GM19468 (cell line): ENCODE data around the gene NUP93.
"Not testable (repeated sequence)": the region's sequence is repeated elsewhere in the genome, so short reads cannot be mapped to it uniquely, and the experiment has no call there.

Source experiments
- ATAC-seq: cut with Tn5 transposase; IDR thresholded peaks from one replicate; pipeline ENCODE4 v1.9.1; 2021; ENCODE audit warnings: mild to moderate bottlenecking, moderate library complexity, moderate number of reproducible peaks; ENCODE audit not compliant: unreplicated experiment; ENCODE audit errors: extremely low read depth

NUP93 gene

GRCh38 chr16:56773532-56773931 lies 43.6 kb downstream of the NUP93 start:
- no peak for ATAC-seq

- ATAC-seq: no peak
These were observed 44.2 kb downstream of the NUP93 start for GRCh38 chr16:56774016-56774680.

GRCh38 chr16:56775162-56775561 lies 45.2 kb downstream of the NUP93 start:
- ATAC-seq: no peak

DNA sequence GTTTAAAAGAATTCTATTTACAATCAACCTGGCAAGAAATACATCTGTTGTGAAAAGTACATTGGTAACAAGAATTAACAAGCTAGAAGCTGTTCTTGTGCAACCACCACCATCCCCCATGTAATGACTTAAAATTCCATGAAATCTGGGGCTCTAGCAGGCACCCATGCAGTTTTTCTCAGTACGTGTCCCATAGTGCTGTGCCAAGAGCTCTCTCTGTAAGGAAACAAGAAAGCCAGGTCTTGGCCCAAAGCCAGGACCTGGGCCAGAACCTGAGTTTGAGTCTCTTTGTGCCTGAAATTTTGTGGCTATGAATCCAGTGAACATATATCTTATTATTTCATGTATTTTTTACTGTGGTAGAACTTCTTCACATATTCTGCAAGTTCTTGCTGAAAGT lies 46.6 kb downstream of the NUP93 start:
- no peak for ATAC-seq

GRCh38 chr16:56777001-56777400 lies 47.1 kb downstream of the NUP93 start:
- no peak for ATAC-seq

DNA sequence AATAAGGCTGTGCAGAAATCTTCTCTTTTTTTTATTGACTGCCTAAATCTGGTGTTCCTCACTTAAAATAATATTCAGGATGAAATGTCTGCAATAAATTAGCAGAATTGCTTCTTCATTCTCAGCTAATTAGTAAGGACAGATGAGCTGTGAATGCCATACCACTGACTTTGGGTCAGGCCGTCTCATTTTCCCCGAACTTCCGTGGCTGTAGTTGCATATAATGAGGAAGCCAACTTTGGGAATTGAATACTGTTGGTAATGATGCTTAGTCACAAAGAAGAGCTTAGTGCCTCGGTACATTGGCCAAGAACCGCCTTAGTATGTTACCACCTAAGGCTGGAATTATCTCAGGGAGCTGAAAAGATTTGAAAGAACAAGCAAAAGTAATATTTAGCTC lies 47.6 kb downstream of the NUP93 start:
- ATAC-seq: no peak

DNA sequence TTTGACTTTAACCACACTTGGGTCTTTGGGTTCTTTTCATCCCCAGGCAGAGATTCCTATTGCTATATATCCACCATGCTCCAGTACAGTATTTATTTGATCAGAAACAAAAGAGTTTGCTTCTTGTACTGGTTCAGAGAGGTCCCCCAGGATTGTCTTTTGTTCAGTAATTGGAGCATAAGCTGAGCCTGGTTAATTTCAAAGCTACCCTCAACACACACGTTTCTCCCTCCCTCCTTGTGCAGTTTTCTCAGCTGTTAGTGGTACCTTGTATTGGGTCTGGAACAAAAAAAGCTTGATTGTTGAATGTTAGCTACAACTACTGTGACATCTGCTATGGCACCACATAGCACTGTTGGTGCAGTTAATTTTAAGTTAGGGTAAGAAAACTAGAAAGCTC lies 50.0 kb downstream of the NUP93 start:
- ATAC-seq: no peak

DNA sequence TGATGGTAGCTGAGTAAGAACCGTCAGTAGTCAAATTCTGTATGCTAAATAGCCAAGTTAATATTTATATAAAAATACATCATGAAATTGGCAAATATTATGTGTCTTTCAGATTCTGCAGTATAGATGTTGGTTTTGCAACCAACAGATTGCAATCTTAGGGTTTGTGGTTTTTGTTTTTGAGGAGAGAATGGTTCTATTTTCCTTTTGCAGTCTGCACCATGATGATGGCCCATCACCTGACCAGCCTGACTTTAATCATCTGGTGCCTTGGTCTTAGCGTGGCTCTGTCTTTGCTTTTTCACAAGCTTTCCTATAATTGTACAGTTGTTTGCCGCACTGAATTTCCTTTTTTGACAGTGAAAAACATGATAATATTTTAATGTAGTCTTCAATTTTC lies 50.7 kb downstream of the NUP93 start:
- no peak for ATAC-seq

GRCh38 chr16:56781528-56781961 lies 51.6 kb downstream of the NUP93 start:
- no peak for ATAC-seq

DNA sequence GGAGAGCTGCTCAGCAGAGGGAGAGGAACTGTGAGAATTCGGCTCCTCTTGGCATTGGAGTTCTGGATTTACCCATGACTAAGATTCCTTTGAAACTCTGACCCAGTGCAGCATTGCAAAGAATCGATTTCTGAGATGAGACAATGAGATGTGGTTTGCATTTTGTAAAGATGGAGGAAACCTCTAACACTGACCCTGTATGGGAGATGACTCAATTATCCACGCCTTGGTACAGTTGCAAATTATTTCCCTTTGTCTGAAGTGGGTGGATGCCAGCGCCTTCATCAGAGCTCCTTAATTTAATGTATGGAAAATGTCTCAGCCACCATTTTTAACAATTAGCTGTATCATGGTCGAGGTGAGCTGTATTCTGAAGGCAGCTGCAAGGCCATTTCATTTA lies 53.4 kb downstream of the NUP93 start:
- ATAC-seq: no peak

- no peak for ATAC-seq
These were observed 55.4 kb downstream of the NUP93 start for GRCh38 chr16:56785317-56785716.

- no peak for ATAC-seq
These were observed 57.2 kb downstream of the NUP93 start for GRCh38 chr16:56787167-56787566.

- ATAC-seq: no peak
These were observed 58.5 kb downstream of the NUP93 start for GRCh38 chr16:56788435-56788834.

DNA sequence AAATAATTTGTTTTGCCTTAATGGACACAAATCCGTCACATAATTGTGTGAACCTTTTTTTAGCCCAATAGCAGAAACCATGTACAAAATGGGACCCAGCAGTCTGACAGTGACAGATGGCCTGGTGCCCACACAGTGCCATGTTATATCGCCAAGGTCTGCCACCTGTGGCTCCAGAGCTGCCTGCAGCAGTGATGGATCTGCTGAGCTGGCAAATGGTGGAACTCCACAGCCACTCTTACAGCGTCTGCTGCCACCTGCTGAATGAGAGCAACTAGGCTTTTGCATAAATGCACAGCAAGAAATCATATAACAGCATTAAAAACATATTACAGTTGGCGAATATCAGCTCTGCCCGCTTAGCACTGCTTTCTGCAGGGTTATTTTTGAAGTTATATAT lies 59.4 kb downstream of the NUP93 start:
- no peak for ATAC-seq

- no peak for ATAC-seq
These were observed 63.0 kb downstream of the NUP93 start for GRCh38 chr16:56792967-56793366.

- ATAC-seq: no peak
These were observed 63.6 kb downstream of the NUP93 start for GRCh38 chr16:56793492-56793891.

GRCh38 chr16:56795011-56795410 lies 65.1 kb downstream of the NUP93 start:
- no peak for ATAC-seq

- ATAC-seq: not testable (repeated sequence)
These were observed 67.1 kb downstream of the NUP93 start for GRCh38 chr16:56797038-56797437.

- no peak for ATAC-seq
These were observed 67.9 kb downstream of the NUP93 start for GRCh38 chr16:56797861-56798260.

DNA sequence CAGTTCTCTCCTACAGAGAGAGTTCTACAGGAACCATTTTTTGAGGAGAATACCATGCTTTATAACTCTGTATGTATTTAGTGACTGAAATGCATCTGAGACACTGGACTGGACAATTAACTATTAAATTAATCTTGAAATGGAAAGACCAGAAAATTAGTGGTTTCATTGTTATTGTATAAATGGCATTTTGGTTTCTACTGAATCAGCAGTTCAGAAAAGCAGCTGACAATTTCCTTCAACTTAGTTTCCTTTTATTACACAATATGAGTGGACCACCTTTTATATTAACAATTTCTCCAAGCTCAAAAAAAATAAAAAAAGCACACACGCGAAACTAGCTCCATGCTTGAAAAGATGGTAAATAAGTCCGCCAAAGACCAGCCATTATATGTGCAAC lies 69.0 kb downstream of the NUP93 start:
- no peak for ATAC-seq

- ATAC-seq: no peak
These were observed 70.4 kb downstream of the NUP93 start for GRCh38 chr16:56800355-56800754.

GRCh38 chr16:56801762-56802161 lies 71.8 kb downstream of the NUP93 start:
- ATAC-seq: no peak
